Muscle of leg (tissue), 11 donors: ENCODE data around the gene MYLK4. TPM values are rescaled to one million over a fixed set of nuclear protein-coding genes. Genes with fewer than 3 reads are reported as not detected.

Experiments used
- DNase-seq: peaks from one replicate; pipeline ENCODE4 v3.0.0; 2013
- H3K27ac ChIP-seq: one replicate; pipeline ENCODE4 v1.5.1; 2013; ENCODE audit warnings: mild to moderate bottlenecking, low read length, control low read depth
- H3K27me3 ChIP-seq: one replicate; pipeline ENCODE4 v1.6.1; 2013; ENCODE audit warnings: low read length; ENCODE audit not compliant: control insufficient read depth, insufficient read depth
- H3K36me3 ChIP-seq: one replicate; pipeline ENCODE4 v1.6.1; 2013; ENCODE audit warnings: low read length; ENCODE audit not compliant: control insufficient read depth, insufficient read depth
- H3K4me1 ChIP-seq: one replicate; pipeline ENCODE4 v1.6.1; 2013; ENCODE audit warnings: low read length; ENCODE audit not compliant: control insufficient read depth, insufficient read depth
- H3K4me3 ChIP-seq: one replicate; pipeline ENCODE4 v1.5.1; 2013; ENCODE audit warnings: low read length, control low read depth
- H3K9me3 ChIP-seq: replicated peaks from 2 replicates; pipeline ENCODE4 v1.6.1; 2013; ENCODE audit warnings: low read depth, low read length; ENCODE audit not compliant: control insufficient read depth
- WGBS: methylation state at CpG from one replicate; pipeline ENCODE4 v1.1.5; 2013; ENCODE audit warnings: missing lambda C conversion rate; ENCODE audit not compliant: insufficient coverage; 5-methylcytosine and 5-hydroxymethylcytosine counted together
- polyA plus RNA-seq, 8 donors: library from polyadenylated mRNA; unstranded; fragments of 120-200 nt; gene quantifications; one replicate each; pipeline versions ENCODE4 v1.2.1 to v1.2.3, GENCODE V29; 2013; ENCODE audit warnings: inconsistent platforms in 1 of 8, low replicate concordance in 1 of 8; ENCODE audit not compliant: insufficient read length in 8 of 8, insufficient read depth in 1 of 8
- total RNA-seq: library from RNA; stranded (reverse); fragments of 120-200 nt; gene quantifications from one replicate; pipeline ENCODE4 v1.2.4, GENCODE V29; 2013

Gene MYLK4
- total and polyA plus RNA-seq, 9 donors = 6.1 to 12.1 (median 10.6) TPM

GRCh38 chr6:2625581-2625980 lies 125.1 kb downstream of the MYLK4 start:
- H3K4me1 ChIP-seq = peaks cover 11% of the 10 kb centered on the region
- H3K36me3 ChIP-seq = no peaks in the 10 kb centered on the region
- no peaks in the 10 kb centered on the region for H3K27me3 ChIP-seq
- DNase-seq = no peak
- no peaks in the 10 kb centered on the region for H3K9me3 ChIP-seq
- no peak overlapping the region for H3K27ac ChIP-seq
- no peak overlapping the region for H3K4me3 ChIP-seq
- no CpG with 5 or more reads among the region's 1 CpG for WGBS

GRCh38 chr6:2624177-2624576 lies 126.5 kb downstream of the MYLK4 start:
- 77% methylated on average over 12 of the region's 12 CpGs for WGBS
- DNase-seq = no peak

DNA sequence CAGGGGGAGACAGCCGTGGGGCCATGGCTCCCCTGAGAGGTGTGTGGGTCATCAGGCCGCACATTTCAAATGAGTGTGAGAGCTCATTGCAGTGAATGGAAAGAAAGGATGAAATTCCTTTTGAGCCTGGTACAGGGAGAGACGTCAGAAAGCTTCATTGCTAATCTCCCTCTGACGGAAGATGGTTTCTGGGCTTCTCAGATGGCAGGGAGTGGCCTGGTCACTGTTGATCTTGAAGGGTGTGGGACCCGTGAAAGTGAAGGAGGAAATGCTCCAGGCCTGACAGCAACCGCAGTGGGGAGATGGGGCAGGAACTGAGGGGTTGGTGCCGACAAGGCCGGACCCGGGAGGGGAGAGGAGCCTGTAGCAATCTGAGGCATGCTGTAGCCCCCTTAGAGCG lies 127.4 kb downstream of the MYLK4 start:
- Histone ChIP-seq H3K36me3 (no peaks in the 10 kb centered on the region), H3K4me3 (no peak overlapping the region), H3K27me3 (no peaks in the 10 kb centered on the region), H3K4me1 (peaks cover 11% of the 10 kb centered on the region), H3K27ac (no peak overlapping the region), H3K9me3 (no peaks in the 10 kb centered on the region)
- DNase-seq = no peak
- WGBS = 60% methylated on average over 10 of the region's 10 CpGs

More at GRCh38 chr6:2624177-2624576, 126.5 kb downstream of the MYLK4 start:
- Histone ChIP-seq H3K27ac (no peak overlapping the region), H3K36me3 (no peaks in the 10 kb centered on the region), H3K9me3 (no peaks in the 10 kb centered on the region), H3K4me1 (peaks cover 11% of the 10 kb centered on the region), H3K27me3 (no peaks in the 10 kb centered on the region), H3K4me3 (no peak overlapping the region)

DNA sequence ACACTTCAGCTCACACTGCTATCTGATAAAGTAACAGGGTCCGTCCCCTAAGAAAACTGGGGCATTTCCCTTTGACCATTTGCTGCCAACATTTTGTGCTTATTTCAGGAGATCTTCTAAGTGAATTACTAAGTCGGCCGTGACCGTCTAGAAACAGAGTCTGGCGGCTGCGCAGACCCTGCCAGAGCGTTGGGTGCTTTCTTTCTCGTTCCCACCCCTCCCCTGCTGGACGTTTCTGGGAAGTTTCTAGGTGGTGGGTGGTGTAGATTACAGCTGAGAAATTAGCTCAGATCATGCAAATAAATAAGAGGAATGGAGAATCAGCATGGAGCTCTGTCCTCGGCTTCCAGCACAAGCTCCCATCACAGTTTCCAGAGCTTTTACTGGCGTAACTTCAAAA lies 128.1 kb downstream of the MYLK4 start:
- no peaks in the 10 kb centered on the region for H3K9me3 ChIP-seq
- H3K4me1 ChIP-seq = peaks cover 11% of the 10 kb centered on the region
- no peaks in the 10 kb centered on the region for H3K27me3 ChIP-seq
- 80% methylated on average over 1 of the region's 11 CpGs for WGBS
- H3K4me3 ChIP-seq = no peak overlapping the region
- no peak overlapping the region for H3K27ac ChIP-seq
- DNase-seq = no peak
- no peaks in the 10 kb centered on the region for H3K36me3 ChIP-seq

- no peak for DNase-seq
- WGBS = 81% methylated on average over 6 of the region's 9 CpGs
- H3K4me3 ChIP-seq = no peak overlapping the region
- H3K36me3 ChIP-seq = no peaks in the 10 kb centered on the region
- H3K4me1 ChIP-seq = peaks cover 11% of the 10 kb centered on the region
- no peaks in the 10 kb centered on the region for H3K27me3 ChIP-seq
- H3K9me3 ChIP-seq = no peaks in the 10 kb centered on the region
- H3K27ac ChIP-seq = no peak overlapping the region
Observed at GRCh38 chr6:2619651-2620050, 131.1 kb downstream of the MYLK4 start.

DNA sequence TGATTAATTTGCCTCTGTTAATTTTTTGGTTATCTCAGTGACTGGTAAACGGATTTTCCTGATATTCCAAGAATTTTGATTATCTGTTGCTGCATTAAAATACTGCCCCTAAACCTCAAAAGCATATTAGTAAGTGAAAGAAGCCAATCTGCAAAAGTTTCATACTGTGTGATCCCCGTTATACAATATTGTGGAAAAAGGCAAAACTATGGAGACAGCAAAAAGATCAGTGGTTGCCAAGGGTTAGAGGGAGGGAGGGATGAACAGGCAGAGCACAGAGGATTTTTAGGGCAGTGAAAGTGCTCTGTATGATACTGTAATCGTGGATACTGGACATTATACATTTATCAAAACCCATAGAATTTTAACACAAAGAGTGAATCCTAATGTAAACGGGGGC lies 133.0 kb downstream of the MYLK4 start:
- WGBS = no CpG with 5 or more reads among the region's 4 CpGs
- no peaks in the 10 kb centered on the region for H3K36me3 ChIP-seq

GRCh38 chr6:2616811-2617210 lies 133.9 kb downstream of the MYLK4 start:
- H3K9me3 ChIP-seq = no peaks in the 10 kb centered on the region
- H3K4me3 ChIP-seq = no peak overlapping the region

More for the DNA sequence above, 133.0 kb downstream of the MYLK4 start:
- no peak for DNase-seq
- Histone ChIP-seq H3K27me3 (no peaks in the 10 kb centered on the region), H3K4me1 (peaks cover 2% of the 10 kb centered on the region), H3K27ac (no peak overlapping the region), H3K9me3 (no peaks in the 10 kb centered on the region), H3K4me3 (no peak overlapping the region)

GRCh38 chr6:2615251-2615650 lies 135.5 kb downstream of the MYLK4 start:
- no peak overlapping the region for H3K27ac ChIP-seq
- H3K4me3 ChIP-seq = no peak overlapping the region
- no CpG with 5 or more reads among the region's 3 CpGs for WGBS
- no peak for DNase-seq
- no peaks in the 10 kb centered on the region for H3K9me3 ChIP-seq
- no peaks in the 10 kb centered on the region for H3K36me3 ChIP-seq
- H3K4me1 ChIP-seq = no peaks in the 10 kb centered on the region
- no peaks in the 10 kb centered on the region for H3K27me3 ChIP-seq

More at GRCh38 chr6:2616811-2617210, 133.9 kb downstream of the MYLK4 start:
- no peaks in the 10 kb centered on the region for H3K36me3 ChIP-seq
- H3K27me3 ChIP-seq = no peaks in the 10 kb centered on the region
- H3K4me1 ChIP-seq = no peaks in the 10 kb centered on the region
- 53% methylated on average over 6 of the region's 7 CpGs for WGBS
- H3K27ac ChIP-seq = no peak overlapping the region
- no peak for DNase-seq

DNA sequence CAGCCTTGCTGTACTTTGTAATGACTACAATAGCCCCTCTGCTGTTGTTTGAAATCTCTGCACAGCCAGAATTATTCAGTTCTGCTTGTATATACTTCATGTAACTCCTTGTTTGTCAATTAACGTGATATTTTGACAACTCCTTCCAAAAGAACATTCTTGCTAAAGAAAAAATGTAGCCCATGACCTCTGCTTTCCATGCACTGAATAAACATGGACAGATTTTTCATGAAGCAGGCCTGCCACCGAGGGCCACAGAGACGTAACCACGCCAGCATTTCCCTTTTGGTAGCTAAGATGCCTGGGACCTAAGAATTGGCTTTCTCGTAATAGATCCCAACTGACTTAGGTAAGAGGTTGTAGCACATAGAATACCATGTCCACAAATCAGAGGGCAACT lies 135.9 kb downstream of the MYLK4 start:
- H3K27me3 ChIP-seq = no peaks in the 10 kb centered on the region
- WGBS = 88% methylated on average over 4 of the region's 5 CpGs
- DNase-seq = no peak
- no peaks in the 10 kb centered on the region for H3K36me3 ChIP-seq
- no peak overlapping the region for H3K4me3 ChIP-seq
- H3K9me3 ChIP-seq = no peaks in the 10 kb centered on the region
- no peak overlapping the region for H3K27ac ChIP-seq
- no peaks in the 10 kb centered on the region for H3K4me1 ChIP-seq

DNA sequence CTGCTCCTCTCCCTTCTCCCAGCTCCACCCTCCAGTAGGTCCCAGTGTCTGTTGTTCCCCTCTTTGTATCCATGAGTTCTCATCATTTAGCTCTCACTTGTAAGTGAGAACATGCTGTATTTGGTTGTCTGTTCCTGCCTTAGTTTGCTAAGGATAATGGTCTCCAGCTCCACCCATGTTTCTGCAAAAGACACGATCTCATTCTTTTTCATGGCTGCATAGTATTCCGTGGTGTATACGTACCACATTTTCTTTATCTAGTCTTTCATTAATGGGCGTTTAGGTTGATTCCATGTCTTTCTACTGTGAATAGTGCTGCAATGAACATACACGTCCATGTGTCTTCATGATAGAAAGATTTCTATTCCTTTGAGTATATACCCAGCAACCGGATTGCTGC lies 136.6 kb downstream of the MYLK4 start:
- no peaks in the 10 kb centered on the region for H3K4me1 ChIP-seq
- H3K36me3 ChIP-seq = no peaks in the 10 kb centered on the region
- DNase-seq = no peak
- 83% methylated on average over 1 of the region's 6 CpGs for WGBS
- H3K9me3 ChIP-seq = no peaks in the 10 kb centered on the region
- no peaks in the 10 kb centered on the region for H3K27me3 ChIP-seq
- H3K4me3 ChIP-seq = no peak overlapping the region
- no peak overlapping the region for H3K27ac ChIP-seq
